ENCODE measurements around the gene RTN4R. TPM values are rescaled to one million over a fixed set of nuclear protein-coding genes. Genes with fewer than 3 reads are reported as not detected.
A peak's percentile ranks its signal among the peaks of the same experiment; 100 is the strongest.
"Not testable (repeated sequence)": the region's sequence is repeated elsewhere in the genome, so short reads cannot be mapped to it uniquely, and the experiment has no call there.

Gene RTN4R
- total and polyA plus RNA-seq, 4 donors: 0.05 to 2.7 (median 1.0) TPM

DNA sequence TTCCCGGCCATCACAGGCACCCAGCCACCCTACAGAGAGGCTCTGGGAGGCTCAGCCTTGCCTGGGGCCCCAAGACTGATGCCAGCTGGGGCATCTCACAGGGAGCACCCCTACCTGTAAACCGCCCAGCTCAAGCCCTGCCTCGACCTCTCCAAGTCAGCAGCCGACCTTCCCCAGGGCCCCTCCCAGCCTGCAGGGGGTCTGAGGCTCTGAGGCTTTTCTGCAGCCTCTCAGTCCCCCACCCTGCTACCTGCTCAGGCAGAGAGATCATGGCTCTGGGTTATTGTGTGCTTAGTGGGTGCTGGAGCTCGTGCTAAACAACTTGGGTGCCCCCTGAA lies 23.1 kb upstream of the RTN4R start:
- Histone ChIP-seq H3K27ac (ENCODE audit: low read depth in 1 of 2, low read length in 2 of 2) (no peak overlapping the region), H3K27me3 (ENCODE audit: control insufficient read depth in 1 of 2, insufficient read depth in 2 of 2, low read length in 1 of 2) (no peaks in the 10 kb centered on the region), H3K36me3 (ENCODE audit: control insufficient read depth in 1 of 2, insufficient read depth in 2 of 2, low read length in 1 of 2) (no peaks in the 10 kb centered on the region), H3K4me3 (ENCODE audit: low read length in 2 of 2) (no peak overlapping the region), H3K9me3 (ENCODE audit: control insufficient read depth, low read length) (no peaks in the 10 kb centered on the region), H3K4me1 (ENCODE audit: control insufficient read depth in 1 of 2, insufficient read depth in 2 of 2, low read length in 2 of 2) (no peaks in the 10 kb centered on the region)
- ATAC-seq (ENCODE audit: low FRiP score) (no peak), DNase-seq (no peak)
- intact Hi-C loops (cut with DNase I): no loop called here
- 70 to 72% methylated on average over 5 of the region's 5 CpGs for WGBS, 2 donors

DNA sequence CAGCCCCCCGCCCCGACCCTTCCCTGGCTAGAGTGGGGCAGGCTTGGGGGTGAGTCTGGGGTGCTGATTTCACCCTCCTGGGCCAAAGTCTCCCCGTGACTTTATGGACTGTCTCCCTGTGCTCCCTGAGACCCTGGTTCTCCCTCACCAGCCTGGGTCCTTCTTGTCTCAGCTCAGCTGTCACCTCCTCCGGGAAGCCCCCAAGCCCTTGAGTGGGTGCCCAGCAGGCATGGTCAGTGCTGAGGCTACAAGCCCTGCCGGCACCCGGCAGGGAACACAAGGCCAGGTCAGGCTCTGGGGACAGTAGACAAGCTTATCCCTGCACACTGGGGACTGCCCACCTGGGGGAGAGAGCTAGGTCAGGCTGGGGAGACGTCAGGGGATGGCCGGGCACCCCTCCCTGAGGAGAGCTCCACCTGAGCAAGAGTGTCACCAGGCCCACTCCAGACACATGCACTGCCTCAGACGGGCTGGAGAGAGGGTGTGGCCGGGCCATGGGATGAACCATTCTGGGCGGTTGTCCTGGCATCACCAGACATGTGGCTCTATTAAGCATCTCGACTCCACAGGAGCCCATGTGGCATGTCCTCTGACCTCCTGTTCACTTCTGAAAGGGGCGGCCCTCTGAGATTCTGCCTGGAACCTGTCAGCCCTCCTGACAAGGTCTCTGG lies 22.6 kb upstream of the RTN4R start:
- Histone ChIP-seq H3K4me3 (ENCODE audit: low read length in 2 of 2) (no peak overlapping the region), H3K27me3 (ENCODE audit: control insufficient read depth in 1 of 2, insufficient read depth in 2 of 2, low read length in 1 of 2) (no peaks in the 10 kb centered on the region), H3K27ac (ENCODE audit: low read depth in 1 of 2, low read length in 2 of 2) (no peak overlapping the region), H3K9me3 (ENCODE audit: control insufficient read depth, low read length) (no peaks in the 10 kb centered on the region), H3K36me3 (ENCODE audit: control insufficient read depth in 1 of 2, insufficient read depth in 2 of 2, low read length in 1 of 2) (no peaks in the 10 kb centered on the region), H3K4me1 (ENCODE audit: control insufficient read depth in 1 of 2, insufficient read depth in 2 of 2, low read length in 2 of 2) (no peaks in the 10 kb centered on the region)
- no peak for DNase-seq
- no peak for ATAC-seq (ENCODE audit: low FRiP score)
- intact Hi-C loops (cut with DNase I): no loop called here
- 84% methylated on average over 13 of the region's 13 CpGs for WGBS, 2 donors

DNA sequence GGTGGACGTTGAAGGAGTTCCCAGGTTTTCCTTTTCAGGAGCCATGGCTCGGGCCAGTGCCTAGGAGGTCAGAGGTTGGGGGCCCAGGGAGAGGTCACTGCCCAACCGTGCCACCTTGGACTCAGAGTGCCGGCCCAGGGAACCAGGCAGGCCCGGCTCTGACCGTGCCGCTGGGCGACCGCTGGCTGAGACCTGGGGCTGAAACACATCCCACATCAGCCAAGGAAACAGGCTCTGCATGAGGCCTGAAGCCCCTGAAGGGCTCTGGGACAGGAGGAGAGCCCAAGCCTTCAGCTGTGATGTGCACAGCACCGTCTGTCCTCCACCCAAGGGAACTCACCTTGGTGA lies 21.9 kb upstream of the RTN4R start:
- no peaks in the 10 kb centered on the region for H3K4me1 ChIP-seq (ENCODE audit: control insufficient read depth in 1 of 2, insufficient read depth in 2 of 2, low read length in 2 of 2)
- no peak overlapping the region for H3K27ac ChIP-seq (ENCODE audit: low read depth in 1 of 2, low read length in 2 of 2)
- H3K27me3 ChIP-seq (ENCODE audit: control insufficient read depth in 1 of 2, insufficient read depth in 2 of 2, low read length in 1 of 2): no peaks in the 10 kb centered on the region
- H3K4me3 ChIP-seq (ENCODE audit: low read length in 2 of 2): no peak overlapping the region
- ATAC-seq (ENCODE audit: low FRiP score) (no peak), DNase-seq (no peak)
- intact Hi-C loops (cut with DNase I): no loop called here
- 79 to 84% methylated on average over 10 of the region's 10 CpGs for WGBS, 2 donors
- H3K36me3 ChIP-seq (ENCODE audit: control insufficient read depth in 1 of 2, insufficient read depth in 2 of 2, low read length in 1 of 2): no peaks in the 10 kb centered on the region
- H3K9me3 ChIP-seq (ENCODE audit: control insufficient read depth, low read length): no peaks in the 10 kb centered on the region

DNA sequence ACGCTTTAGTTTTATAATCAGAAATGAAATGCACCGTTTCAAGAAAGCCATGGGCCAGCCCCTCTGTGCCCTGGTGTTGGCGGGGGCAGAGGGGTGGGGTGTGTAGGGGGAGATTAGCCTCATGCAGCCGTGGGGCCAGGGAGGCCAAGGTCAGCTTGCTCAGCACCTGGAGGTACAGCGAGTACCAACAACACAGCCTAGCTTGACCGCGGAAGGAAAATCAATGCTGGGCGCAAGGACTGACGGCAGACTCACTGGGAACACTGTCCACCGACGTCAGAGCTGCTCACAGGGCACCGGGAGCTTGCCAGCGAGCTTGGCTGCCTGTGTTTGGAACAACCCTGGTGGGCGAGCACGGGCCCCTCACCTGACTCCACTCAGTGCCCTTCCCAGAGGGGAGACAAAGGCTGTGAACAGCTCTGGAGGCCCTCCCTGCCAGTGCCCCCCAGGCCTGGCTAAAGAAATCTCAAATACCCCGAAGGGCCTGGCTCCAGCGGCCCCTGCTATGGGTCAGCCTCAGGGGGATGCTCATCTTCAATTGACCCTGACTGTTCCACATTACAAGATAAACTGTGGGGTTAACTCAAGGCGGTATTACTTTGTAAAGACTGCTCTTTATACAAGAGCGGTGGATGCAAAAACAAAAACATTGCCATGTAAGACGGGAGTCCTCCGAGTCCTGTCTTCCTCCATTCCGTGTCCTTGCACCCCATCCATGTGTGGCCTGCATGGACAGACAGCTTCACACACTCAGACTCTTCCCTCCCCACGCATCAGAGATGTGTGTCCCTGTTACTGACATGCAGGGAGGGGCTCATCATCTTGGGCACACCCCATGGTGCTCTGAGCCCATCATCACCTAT lies 21.3 kb upstream of the RTN4R start:
- H3K36me3 ChIP-seq (ENCODE audit: control insufficient read depth in 1 of 2, insufficient read depth in 2 of 2, low read length in 1 of 2); intact Hi-C loops (cut with DNase I); H3K27me3 ChIP-seq (ENCODE audit: control insufficient read depth in 1 of 2, insufficient read depth in 2 of 2, low read length in 1 of 2); H3K27ac ChIP-seq (ENCODE audit: low read depth in 1 of 2, low read length in 2 of 2); DNase-seq; ATAC-seq (ENCODE audit: low FRiP score); H3K4me1 ChIP-seq (ENCODE audit: control insufficient read depth in 1 of 2, insufficient read depth in 2 of 2, low read length in 2 of 2); H3K9me3 ChIP-seq (ENCODE audit: control insufficient read depth, low read length); H3K4me3 ChIP-seq (ENCODE audit: low read length in 2 of 2): not testable (repeated sequence)
- WGBS, 2 donors: 83 to 86% methylated on average over 19 to 22 of the region's 23 CpGs

DNA sequence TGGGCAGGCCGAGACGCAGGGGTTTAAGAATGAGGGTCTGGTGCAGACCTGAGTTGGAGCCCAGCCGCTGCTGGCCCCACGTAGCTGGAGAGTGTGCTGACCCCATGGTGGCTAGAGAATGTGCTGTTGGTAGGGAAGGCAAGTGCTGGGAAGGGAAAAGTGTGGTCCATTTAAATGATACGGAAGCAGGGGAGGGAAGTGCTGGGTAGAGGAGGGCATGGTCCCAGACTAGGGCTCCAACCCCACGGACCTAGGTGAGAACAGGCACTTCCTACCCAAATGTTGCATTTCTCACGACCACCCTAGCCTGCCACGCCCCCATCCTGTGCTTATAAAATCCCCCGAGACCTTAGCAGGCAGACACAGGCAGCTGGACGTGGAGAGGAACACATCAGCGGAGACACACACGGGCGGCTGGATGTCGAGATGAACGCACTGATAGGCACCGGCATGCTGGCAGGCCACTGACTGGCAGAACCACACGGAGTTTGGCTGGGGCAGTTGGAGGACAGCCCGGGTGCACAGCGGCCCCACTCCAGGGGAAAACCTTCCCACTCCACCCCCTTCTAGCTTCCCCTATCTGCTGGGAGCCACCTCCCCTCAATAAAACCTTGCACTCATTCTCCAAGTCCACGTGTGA lies 18.8 kb upstream of the RTN4R start:
- intact Hi-C loops (cut with DNase I): not testable (repeated sequence)

DNA sequence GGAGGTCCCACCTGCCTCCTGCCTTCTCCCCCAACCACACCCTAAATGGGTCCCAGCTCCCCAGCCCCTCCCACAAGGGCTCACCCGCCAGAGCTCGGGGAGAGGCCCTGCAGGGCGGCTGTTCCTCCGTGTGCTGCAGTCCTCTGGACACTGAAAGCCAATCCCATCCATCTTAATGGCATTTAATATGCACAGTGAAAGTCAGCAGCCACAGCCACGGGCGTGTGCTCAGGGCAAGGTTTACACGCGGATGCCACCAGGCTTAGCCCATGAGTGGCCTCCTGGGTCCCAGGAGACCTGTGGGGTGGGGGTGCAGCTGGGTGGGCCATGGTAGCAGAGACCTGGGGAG lies 18.2 kb upstream of the RTN4R start:
- DNase-seq; H3K36me3 ChIP-seq (ENCODE audit: control insufficient read depth in 1 of 2, insufficient read depth in 2 of 2, low read length in 1 of 2); H3K9me3 ChIP-seq (ENCODE audit: control insufficient read depth, low read length); H3K27me3 ChIP-seq (ENCODE audit: control insufficient read depth in 1 of 2, insufficient read depth in 2 of 2, low read length in 1 of 2); intact Hi-C loops (cut with DNase I); H3K4me1 ChIP-seq (ENCODE audit: control insufficient read depth in 1 of 2, insufficient read depth in 2 of 2, low read length in 2 of 2); H3K27ac ChIP-seq (ENCODE audit: low read depth in 1 of 2, low read length in 2 of 2); ATAC-seq (ENCODE audit: low FRiP score); H3K4me3 ChIP-seq (ENCODE audit: low read length in 2 of 2): not testable (repeated sequence)
- 17 to 19% methylated on average over 8 of the region's 8 CpGs for WGBS, 2 donors

More for the DNA sequence above, 18.8 kb upstream of the RTN4R start:
- 49 to 58% methylated on average over 13 to 19 of the region's 20 CpGs for WGBS, 2 donors
- H3K36me3 ChIP-seq (ENCODE audit: control insufficient read depth in 1 of 2, insufficient read depth in 2 of 2, low read length in 1 of 2); H3K9me3 ChIP-seq (ENCODE audit: control insufficient read depth, low read length); H3K4me3 ChIP-seq (ENCODE audit: low read length in 2 of 2); ATAC-seq (ENCODE audit: low FRiP score); H3K27me3 ChIP-seq (ENCODE audit: control insufficient read depth in 1 of 2, insufficient read depth in 2 of 2, low read length in 1 of 2); H3K4me1 ChIP-seq (ENCODE audit: control insufficient read depth in 1 of 2, insufficient read depth in 2 of 2, low read length in 2 of 2); DNase-seq; H3K27ac ChIP-seq (ENCODE audit: low read depth in 1 of 2, low read length in 2 of 2): not testable (repeated sequence)

DNA sequence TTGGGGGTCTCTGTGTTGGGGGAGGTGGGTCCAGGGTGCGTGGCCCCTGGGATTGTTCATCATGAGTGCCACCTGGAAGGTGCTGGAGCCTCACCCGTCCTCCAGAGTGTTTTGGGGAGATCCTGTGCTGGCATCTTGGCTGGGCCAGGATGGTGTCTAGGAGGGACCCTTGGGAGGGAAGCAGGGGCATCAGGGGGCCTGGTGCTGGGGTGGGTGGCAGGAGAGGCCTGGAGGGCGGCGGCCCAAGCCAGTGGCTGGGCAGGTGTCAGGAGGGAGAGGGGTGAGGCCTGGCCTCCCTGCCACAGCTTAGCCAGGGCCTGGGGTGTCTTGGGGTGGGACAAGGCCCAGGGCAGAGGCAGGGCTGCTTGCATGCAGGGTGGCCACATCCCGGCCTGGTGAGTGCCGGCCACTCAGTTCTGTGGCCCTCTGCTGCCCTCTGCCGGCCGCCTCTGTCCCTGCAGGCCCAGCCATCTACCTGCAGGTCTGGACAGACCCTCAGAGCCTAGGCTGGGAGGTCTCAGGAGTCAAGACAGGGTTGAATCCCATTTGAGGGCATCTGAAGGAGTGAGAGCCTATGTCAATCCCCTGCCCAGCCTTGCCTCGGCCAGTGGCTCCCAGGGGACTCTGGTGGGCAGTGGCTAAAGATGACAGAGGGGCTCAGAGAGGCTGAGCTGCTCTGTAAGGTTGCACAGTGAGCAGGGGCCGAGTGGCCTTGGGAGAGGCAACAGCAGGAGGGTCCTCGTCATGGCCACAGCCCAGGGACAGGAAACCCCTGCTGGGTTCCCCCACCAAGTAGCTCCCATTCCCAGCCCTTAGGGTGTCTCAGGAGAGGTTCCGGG lies 17.6 kb upstream of the RTN4R start:
- ATAC-seq (ENCODE audit: low FRiP score) (peak; percentile 86), DNase-seq (peak; percentile 80 to 95)
- H3K4me1 ChIP-seq (ENCODE audit: control insufficient read depth in 1 of 2, insufficient read depth in 2 of 2, low read length in 2 of 2); H3K27ac ChIP-seq (ENCODE audit: low read depth in 1 of 2, low read length in 2 of 2); H3K27me3 ChIP-seq (ENCODE audit: control insufficient read depth in 1 of 2, insufficient read depth in 2 of 2, low read length in 1 of 2); H3K4me3 ChIP-seq (ENCODE audit: low read length in 2 of 2); H3K9me3 ChIP-seq (ENCODE audit: control insufficient read depth, low read length); H3K36me3 ChIP-seq (ENCODE audit: control insufficient read depth in 1 of 2, insufficient read depth in 2 of 2, low read length in 1 of 2): not testable (repeated sequence)
- 27 to 37% methylated on average over 5 to 12 of the region's 12 CpGs for WGBS, 2 donors
- intact Hi-C loops (cut with DNase I): loop anchor here (1.0 kb wide), 1 partner anchor 128 kb away; no protein-coding TSS in a partner anchor

DNA sequence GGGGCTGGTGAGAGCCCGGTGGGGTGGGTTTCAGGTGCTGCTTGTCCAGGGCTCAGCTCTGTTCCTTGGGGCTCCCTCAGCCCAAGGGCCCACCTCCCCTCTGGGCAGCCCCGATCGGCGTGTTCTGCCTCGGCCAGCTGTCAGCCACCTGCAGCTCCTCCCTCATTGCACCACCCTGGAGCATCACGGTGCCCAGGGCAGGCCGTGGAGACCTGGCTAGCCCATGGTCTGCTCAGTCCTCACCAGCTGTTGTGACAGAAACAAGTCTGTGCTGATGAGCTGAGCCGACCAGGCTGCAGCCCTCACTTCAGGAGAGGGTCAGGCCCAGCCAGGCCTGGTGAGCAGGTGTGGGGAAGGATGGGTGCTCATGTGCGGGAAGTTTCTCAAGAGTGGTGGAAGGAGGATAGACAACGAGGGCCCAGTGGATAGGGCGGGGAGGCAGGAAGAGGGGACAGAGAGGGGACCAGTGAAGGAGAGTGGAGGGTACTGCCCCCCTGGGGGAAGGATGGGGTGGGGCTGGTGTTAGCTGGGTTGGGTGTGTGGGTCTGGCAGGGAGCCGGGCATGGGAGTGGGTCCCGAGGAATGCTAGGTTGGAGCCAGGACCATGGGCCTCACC lies 16.5 kb upstream of the RTN4R start:
- Histone ChIP-seq H3K4me3 (ENCODE audit: low read length in 2 of 2) (no peak overlapping the region), H3K4me1 (ENCODE audit: control insufficient read depth in 1 of 2, insufficient read depth in 2 of 2, low read length in 2 of 2) (no peaks in the 10 kb centered on the region), H3K36me3 (ENCODE audit: control insufficient read depth in 1 of 2, insufficient read depth in 2 of 2, low read length in 1 of 2) (no peaks in the 10 kb centered on the region), H3K9me3 (ENCODE audit: control insufficient read depth, low read length) (no peaks in the 10 kb centered on the region), H3K27ac (ENCODE audit: low read depth in 1 of 2, low read length in 2 of 2) (no peak overlapping the region), H3K27me3 (ENCODE audit: control insufficient read depth in 1 of 2, insufficient read depth in 2 of 2, low read length in 1 of 2) (no peaks in the 10 kb centered on the region)
- no peak for ATAC-seq (ENCODE audit: low FRiP score)
- intact Hi-C loops (cut with DNase I): loop anchor here (1.0 kb wide), 1 partner anchor 127 kb away; no protein-coding TSS in a partner anchor
- 91% methylated on average over 13 of the region's 13 CpGs for WGBS, 2 donors
- no peak for DNase-seq

Measured in aorta (tissue), 5 donors.